Stimulated activated CD4-positive, alpha-beta T cell treated with anti-CD3 and anti-CD28 coated beads, Interleukin-4, amount 100 ng/mL, for 4 hours (primary cell): ENCODE data around the gene NR5A2.

ENCODE experiments used
- DNase-seq, 2 experiments: peaks; one replicate each; pipeline ENCODE4 v3.0.0-alpha.2; 2020

The NR5A2 gene

GRCh38 chr1:200128944-200129879, 101.7 kb downstream of the NR5A2 start:
- DNase-seq = no peak

GRCh38 chr1:200130552-200130951, 103.0 kb downstream of the NR5A2 start:
- DNase-seq = no peak

GRCh38 chr1:200131551-200132125, 104.1 kb downstream of the NR5A2 start:
- DNase-seq = no peak

GRCh38 chr1:200133123-200133522, 105.6 kb downstream of the NR5A2 start:
- no peak for DNase-seq

- DNase-seq = no peak
These were observed 106.6 kb downstream of the NR5A2 start for GRCh38 chr1:200134116-200134515.

- no peak for DNase-seq
These were observed 108.9 kb downstream of the NR5A2 start for GRCh38 chr1:200136384-200136783.

- peak in 1 of 2 experiments; percentile 9 for DNase-seq
These were observed 112.2 kb downstream of the NR5A2 start for GRCh38 chr1:200139661-200140250.

- DNase-seq = no peak
These were observed 115.8 kb downstream of the NR5A2 start for GRCh38 chr1:200143347-200143746.

- DNase-seq = no peak
These were observed 118.6 kb downstream of the NR5A2 start for GRCh38 chr1:200146100-200146499.

- no peak for DNase-seq
These were observed 119.6 kb downstream of the NR5A2 start for GRCh38 chr1:200147094-200147493.

- no peak for DNase-seq
These were observed 120.2 kb downstream of the NR5A2 start for GRCh38 chr1:200147742-200148141.

- no peak for DNase-seq
These were observed 122.5 kb downstream of the NR5A2 start for GRCh38 chr1:200150006-200150405.

GRCh38 chr1:200150721-200151120, 123.2 kb downstream of the NR5A2 start:
- DNase-seq = no peak

GRCh38 chr1:200152336-200152735, 124.8 kb downstream of the NR5A2 start:
- no peak for DNase-seq

- peak; percentile 23 to 54 for DNase-seq
These were observed 126.0 kb downstream of the NR5A2 start for GRCh38 chr1:200153277-200154055.

- DNase-seq = peak; percentile 11 to 56
These were observed 126.7 kb downstream of the NR5A2 start for GRCh38 chr1:200154069-200154767.

GRCh38 chr1:200157715-200158114, 130.2 kb downstream of the NR5A2 start:
- DNase-seq = no peak

- no peak for DNase-seq
These were observed 134.3 kb downstream of the NR5A2 start for GRCh38 chr1:200161801-200162200.

- DNase-seq = no peak
These were observed 134.7 kb downstream of the NR5A2 start for GRCh38 chr1:200162258-200162657.

GRCh38 chr1:200162877-200163276, 135.4 kb downstream of the NR5A2 start:
- DNase-seq = no peak

GRCh38 chr1:200163911-200164310, 136.4 kb downstream of the NR5A2 start:
- DNase-seq = no peak

GRCh38 chr1:200165493-200166220, 138.1 kb downstream of the NR5A2 start:
- DNase-seq = no peak
